ENCODE results near the gene CNKSR1.
A peak's percentile ranks its signal among the peaks of the same experiment; 100 is the strongest.

The CNKSR1 gene

GRCh38 chr1:26184883-26185282 lies 7.6 kb downstream of the CNKSR1 start:
- no peak for DNase-seq

- DNase-seq = no peak
Observed at GRCh38 chr1:26187882-26188281, 10.6 kb downstream of the CNKSR1 start.

- DNase-seq = no peak
Observed at GRCh38 chr1:26188477-26188876, 11.2 kb downstream of the CNKSR1 start.

- DNase-seq = no peak
Observed at GRCh38 chr1:26189331-26189730, 12.0 kb downstream of the CNKSR1 start.

GRCh38 chr1:26189751-26190275 lies 12.5 kb downstream of the CNKSR1 start:
- no peak for DNase-seq

GRCh38 chr1:26190373-26190987 lies 13.2 kb downstream of the CNKSR1 start, which contains the start of gene CATSPER4:
Gene CATSPER4, plus strand, starts transcription at chr1:26190602. Its CDS starts 26 bp downstream, at chr1:26190628.
- peak; percentile 36 for DNase-seq

GRCh38 chr1:26191739-26192138 lies 14.4 kb downstream of the CNKSR1 start:
- peak; percentile 7 for DNase-seq

- DNase-seq = no peak
Observed at GRCh38 chr1:26195805-26196204, 18.5 kb downstream of the CNKSR1 start.

GRCh38 chr1:26197301-26197700 lies 20.0 kb downstream of the CNKSR1 start:
- no peak for DNase-seq

GRCh38 chr1:26197813-26198212 lies 20.5 kb downstream of the CNKSR1 start:
- no peak for DNase-seq

- DNase-seq = no peak
Observed at GRCh38 chr1:26200413-26200812, 23.1 kb downstream of the CNKSR1 start.

GRCh38 chr1:26203642-26204318 lies 26.5 kb downstream of the CNKSR1 start:
- peak; percentile 1 for DNase-seq

- DNase-seq = no peak
Observed at GRCh38 chr1:26210147-26210870, 33.0 kb downstream of the CNKSR1 start.

GRCh38 chr1:26212726-26213125 lies 35.4 kb downstream of the CNKSR1 start:
- DNase-seq = no peak

- DNase-seq = no peak
Observed at GRCh38 chr1:26213335-26213905, 36.1 kb downstream of the CNKSR1 start.

GRCh38 chr1:26215246-26215645 lies 38.0 kb downstream of the CNKSR1 start:
- DNase-seq = no peak

GRCh38 chr1:26218906-26219494 lies 41.7 kb downstream of the CNKSR1 start:
- no peak for DNase-seq

GRCh38 chr1:26220199-26220912 lies 43.1 kb downstream of the CNKSR1 start:
- no peak for DNase-seq

- no peak for DNase-seq
Observed at GRCh38 chr1:26221094-26221493, 43.8 kb downstream of the CNKSR1 start.

- DNase-seq = no peak
Observed at GRCh38 chr1:26224606-26225005, 47.3 kb downstream of the CNKSR1 start.

GRCh38 chr1:26225033-26225831 lies 47.9 kb downstream of the CNKSR1 start:
- DNase-seq = peak; percentile 53

Measured in CD4-positive, alpha-beta T cell treated with Interleukin-10 for 1 hour (primary cell).